ENCODE measurements around the gene NCK2. TPM values are rescaled to one million over a fixed set of nuclear protein-coding genes. Genes with fewer than 3 reads are reported as not detected.

Gene NCK2
- polyA plus RNA-seq, 3 donors: 60.5 to 72.6 (median 65.2) TPM

DNA sequence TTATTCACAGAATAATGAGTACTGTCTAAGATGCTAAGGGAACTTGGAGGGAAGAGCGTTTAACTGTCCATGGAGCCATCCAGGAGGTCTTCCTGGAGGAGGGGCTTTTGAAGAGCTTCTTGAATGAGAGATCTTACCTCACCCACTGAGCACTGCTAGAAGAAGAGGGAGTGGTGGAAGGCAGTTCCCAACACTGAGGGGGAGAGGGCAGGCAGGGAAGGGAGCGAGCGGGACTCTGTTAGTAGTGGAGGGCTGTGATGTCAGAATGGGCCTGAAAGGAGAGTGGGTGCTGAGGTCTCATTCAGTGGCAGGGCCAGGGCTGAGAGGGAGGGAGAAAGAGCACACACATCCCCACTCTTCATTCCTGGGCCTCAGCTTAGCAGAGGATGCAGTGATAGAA lies 65.0 kb downstream of the NCK2 start:
- no peak for DNase-seq

- DNase-seq: no peak
Measured at GRCh38 chr2:105812180-105813044, 67.7 kb downstream of the NCK2 start.

- DNase-seq: no peak
Measured at GRCh38 chr2:105813045-105813315, 68.3 kb downstream of the NCK2 start.

DNA sequence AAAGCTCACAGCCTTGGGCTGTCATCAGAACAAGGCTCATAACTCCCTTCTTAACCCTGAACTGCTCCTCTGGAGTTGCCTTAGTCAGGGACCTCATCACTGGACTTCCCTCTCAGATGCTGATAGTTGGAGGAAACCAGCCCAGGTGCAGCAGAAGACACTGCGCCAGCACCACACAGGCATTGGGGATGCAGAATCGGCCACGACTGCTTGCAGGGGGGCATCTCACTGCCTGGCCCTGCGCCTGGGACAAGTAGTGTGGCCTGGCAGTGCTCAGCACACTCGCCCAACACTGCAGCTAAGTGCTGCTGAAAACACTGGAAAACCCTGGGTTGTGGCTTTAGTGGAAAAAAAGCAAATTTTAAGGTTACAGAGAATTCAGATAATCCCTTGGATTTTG lies 68.7 kb downstream of the NCK2 start:
- DNase-seq: no peak

DNA sequence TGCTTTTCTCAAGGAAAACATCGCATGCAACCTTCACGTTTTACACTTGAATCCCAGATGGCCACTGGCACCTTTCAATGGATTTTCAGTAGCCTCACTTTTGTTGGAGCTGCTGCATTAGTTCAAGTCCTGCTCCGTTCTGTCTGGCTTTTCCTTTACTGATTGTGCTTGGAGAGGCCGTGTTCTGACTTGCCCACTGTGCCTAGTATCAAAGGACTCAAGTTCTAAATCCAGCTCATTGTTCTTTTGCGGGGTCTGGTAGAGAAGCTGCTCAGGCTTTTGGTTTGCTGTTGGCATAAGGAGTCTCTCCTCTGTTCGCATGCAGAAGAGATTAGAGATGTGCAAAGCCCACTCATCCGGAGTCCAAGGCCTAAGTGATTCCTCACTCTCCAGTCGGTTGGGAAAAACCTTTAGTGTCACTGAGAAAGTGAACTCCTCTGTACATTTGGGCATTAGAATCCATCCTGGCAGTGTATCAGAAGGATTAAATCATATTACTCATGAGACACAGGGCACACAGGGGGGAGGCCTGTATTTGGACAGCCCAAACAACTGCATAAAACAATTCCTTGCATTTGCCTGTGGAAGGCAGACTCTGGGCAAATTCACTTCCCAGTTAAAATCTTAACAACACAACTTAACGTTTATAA lies 69.7 kb downstream of the NCK2 start:
- no peak for DNase-seq

- DNase-seq: no peak
Measured at GRCh38 chr2:105815401-105815800, 70.7 kb downstream of the NCK2 start.

DNA sequence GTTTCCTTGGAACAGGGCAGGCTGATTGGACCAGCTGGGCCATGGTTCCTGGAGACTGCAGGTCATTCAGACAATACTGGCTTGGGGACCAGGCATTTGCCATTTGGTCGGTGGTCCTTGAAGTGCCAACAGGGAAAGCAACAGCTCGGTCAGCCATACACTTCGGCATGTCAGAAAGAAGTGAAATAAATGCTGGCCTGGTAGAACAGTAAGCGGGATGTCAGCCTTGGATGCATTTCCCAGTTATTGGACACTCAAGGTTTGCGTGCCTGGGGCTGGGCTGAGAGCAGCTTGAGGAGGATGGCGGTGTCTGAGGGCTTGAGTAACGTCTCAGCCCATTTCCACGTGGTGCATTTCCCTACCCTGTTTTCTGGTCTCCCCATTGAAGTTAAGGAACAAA lies 75.4 kb downstream of the NCK2 start:
- no peak for DNase-seq

DNA sequence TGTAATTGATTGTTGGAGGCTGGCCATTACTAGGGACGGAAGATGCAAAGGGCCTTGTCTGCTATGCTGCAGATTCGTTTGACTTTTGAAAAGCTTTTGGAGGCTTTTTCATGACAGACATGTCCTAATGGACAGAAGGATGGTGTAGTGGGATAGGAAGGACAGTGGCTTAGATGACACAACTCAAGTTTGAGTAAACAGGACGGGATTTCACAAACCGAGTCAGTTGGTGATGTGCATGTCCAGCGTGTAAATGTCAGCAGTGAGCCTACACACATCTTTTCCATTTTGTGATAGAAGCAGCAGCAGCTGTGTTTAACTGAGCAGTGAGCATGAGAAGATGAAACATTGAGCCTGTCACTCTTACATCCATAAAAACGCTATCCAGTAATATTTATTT lies 76.0 kb downstream of the NCK2 start:
- DNase-seq: no peak

DNA sequence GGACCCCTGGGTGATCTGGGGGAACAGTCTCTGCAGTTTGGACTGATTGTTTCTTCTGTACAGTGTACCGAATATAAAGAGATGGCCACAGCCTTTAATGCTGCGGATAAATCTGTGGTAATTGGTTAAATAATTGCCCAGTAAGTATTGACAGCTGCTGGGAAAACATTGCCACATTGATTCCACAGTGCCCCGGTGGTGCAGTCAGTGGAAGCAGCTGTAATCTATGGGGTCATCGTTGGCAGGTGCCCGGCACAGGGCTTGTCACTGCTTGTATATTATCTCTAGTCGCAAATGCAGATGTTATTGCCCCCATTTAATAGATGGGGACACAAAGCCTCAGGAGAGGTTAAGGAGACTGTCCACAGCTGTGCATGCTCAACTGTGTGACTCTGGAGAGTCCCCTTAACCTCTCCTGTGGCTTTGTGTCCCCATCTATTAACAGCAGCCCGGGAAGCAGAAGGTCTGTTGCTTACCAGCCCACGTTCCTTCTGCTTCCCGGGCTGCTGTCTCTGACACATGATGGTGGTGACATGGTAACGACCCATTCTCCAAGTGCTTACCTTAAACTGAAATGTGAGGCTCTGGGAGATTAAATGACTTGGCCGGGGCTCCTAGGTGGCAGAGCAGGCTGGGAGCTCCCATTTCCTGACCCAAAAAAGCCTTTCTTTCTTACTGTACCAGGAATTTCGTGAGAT lies 76.9 kb downstream of the NCK2 start:
- DNase-seq: no peak

GRCh38 chr2:105822186-105822585 lies 77.5 kb downstream of the NCK2 start:
- no peak for DNase-seq

- DNase-seq: no peak
Measured at GRCh38 chr2:105824446-105824845, 79.7 kb downstream of the NCK2 start.

DNA sequence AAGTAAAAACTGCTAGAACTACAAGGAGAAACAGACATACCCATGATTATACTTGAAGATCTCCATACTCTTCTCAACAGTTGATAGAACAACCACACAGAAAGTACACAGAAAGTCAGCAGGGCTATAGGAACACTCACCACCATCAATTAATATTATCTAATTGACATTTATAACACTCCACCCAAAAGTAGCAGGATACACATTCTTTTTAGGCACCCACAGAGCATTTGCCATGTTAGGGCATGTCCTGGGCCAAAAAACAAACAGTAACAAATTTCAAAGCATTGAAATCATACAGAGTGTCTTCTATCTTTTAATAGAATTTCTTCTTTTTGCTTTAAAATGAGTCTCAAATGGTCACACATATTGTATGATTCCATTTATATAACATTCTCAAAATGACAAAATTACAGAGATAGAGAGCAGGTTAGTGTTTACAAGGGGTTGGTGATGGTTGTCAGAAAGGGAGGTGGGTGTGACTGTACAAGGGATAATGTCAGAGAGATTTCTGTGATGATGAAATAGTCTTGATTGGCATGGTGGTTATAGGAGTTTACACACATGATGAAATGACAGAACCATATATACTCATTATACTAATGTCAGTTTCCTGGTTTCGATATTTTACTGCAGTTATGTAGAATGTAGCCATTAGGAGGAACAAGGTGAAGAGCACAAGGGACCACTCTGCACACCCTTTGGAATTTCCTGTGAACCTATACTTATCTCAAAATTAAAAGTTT lies 82.8 kb downstream of the NCK2 start:
- no peak for DNase-seq

DNA sequence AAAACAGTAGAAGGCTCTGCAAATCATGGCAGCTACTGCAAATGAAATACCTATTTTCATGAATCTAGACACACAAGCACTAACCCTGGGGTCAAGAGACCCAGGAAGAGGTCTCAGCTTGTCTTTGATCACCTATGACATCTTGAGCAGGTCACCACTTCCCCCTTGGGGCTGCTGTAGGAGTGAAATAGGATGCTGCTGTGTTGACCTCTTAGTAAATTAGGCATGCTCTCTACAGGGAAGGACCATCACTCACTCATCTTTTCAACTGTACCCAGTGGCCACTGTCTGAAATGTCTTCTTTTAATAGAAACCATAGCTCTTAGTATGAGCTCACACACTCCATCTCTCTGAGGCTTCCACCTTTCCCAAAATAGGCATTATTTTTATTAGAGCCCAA lies 83.8 kb downstream of the NCK2 start:
- no peak for DNase-seq

GRCh38 chr2:105834931-105835330 lies 90.2 kb downstream of the NCK2 start:
- DNase-seq: no peak

DNA sequence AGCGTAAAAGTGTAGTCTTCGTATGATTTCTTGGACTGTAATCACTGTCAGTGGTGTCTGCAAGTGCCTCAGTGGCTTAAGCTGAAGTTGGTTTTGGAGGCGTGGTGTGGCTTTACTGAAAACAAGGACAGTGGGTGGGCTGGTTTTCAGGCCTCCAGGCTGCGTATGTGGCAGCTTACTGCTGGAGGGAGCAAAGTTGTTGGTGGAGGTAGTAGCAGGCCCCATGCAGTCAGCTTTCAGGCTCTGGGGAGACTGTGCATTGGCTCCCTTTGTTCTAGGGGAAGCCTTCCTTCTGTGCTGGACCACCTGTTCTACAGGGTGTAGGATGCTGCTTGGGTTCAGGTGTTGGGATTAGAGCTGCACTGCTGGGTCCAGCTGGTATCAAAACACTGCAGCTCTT lies 91.6 kb downstream of the NCK2 start:
- no peak for DNase-seq

- no peak for DNase-seq
Measured at GRCh38 chr2:105836840-105837692, 92.4 kb downstream of the NCK2 start.

DNA sequence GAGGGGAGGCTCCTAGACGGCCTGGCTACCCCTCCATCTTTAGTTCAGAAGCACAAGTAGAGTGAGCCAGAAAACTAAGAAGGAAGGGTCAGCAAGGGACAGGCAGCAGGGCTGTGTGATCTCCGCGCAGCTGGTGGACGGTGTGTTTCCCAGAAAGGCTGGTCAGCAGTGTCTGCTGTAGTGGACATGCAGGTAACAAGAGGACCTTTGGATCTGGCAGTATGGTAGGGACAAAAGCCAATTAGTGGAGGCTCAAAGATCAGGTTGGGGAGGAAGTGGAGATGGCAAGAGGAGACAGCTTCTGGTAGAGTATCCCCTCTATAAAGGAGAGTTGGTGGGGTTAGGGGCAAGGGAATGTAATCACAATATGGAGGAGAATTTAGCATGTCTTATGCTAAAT lies 95.1 kb downstream of the NCK2 start:
- DNase-seq: no peak

- DNase-seq: no peak
Measured at GRCh38 chr2:105840933-105841332, 96.2 kb downstream of the NCK2 start.

GRCh38 chr2:105841551-105841950 lies 96.8 kb downstream of the NCK2 start:
- DNase-seq: no peak

DNA sequence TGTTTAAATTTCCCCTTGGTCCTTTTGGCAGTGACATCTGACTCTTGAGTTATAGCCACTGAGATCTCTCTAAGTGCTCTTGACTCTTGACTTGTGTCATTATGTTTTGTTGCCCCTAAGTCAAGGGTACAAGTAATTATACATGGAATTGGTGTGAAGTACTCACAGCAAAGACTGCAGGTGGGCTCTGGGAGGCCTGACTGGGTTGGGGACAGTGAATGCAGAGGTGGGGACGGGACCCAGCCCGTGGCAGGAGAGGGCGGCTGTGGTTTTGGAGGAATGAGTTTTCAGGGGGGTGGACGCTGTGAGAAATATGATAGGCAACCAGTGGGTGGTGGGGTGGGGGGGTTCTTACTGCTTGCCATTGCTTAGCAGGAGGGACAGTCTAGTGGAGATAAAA lies 97.8 kb downstream of the NCK2 start:
- DNase-seq: no peak

All from renal pelvis (tissue), 4 donors.